ENCODE measurements around the gene DGKI. TPM values are rescaled to one million over a fixed set of nuclear protein-coding genes. Genes with fewer than 3 reads are reported as not detected.

Gene DGKI
- total RNA-seq, 2 donors from 2014 or later = 0.04 to 0.64 TPM

DNA sequence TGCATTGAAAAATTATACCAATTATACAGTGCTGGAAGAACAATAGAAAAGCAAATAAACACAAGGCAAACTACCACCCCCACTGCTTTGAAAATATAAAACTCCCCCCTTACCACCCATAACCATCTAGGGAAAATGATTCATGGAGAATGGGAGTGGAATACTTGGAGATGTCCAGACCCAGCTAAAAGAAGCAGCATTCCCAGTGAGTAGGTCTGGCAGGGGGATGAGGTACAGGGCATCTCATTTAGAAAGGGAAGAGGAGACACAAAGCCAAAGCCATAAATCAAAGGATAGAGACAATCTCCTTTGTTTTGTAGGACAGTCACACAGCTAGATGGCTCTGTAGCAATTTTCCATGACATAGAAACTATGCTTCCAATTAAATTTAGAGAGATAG is 36.0 kb upstream of the DGKI start:
- TF ChIP-seq, protein P1, sequence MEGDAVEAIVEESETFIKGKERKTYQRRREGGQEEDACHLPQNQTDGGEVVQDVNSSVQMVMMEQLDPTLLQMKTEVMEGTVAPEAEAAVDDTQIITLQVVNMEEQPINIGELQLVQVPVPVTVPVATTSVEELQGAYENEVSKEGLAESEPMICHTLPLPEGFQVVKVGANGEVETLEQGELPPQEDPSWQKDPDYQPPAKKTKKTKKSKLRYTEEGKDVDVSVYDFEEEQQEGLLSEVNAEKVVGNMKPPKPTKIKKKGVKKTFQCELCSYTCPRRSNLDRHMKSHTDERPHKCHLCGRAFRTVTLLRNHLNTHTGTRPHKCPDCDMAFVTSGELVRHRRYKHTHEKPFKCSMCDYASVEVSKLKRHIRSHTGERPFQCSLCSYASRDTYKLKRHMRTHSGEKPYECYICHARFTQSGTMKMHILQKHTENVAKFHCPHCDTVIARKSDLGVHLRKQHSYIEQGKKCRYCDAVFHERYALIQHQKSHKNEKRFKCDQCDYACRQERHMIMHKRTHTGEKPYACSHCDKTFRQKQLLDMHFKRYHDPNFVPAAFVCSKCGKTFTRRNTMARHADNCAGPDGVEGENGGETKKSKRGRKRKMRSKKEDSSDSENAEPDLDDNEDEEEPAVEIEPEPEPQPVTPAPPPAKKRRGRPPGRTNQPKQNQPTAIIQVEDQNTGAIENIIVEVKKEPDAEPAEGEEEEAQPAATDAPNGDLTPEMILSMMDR (conservative IDR thresholded peaks at IDR 0.05) = no peak
- no peak overlapping the region for H3K4me3 ChIP-seq (ENCODE audit: low read length)
- H3K9ac ChIP-seq (ENCODE audit: extremely low read depth, low read length, poor library complexity, severe bottlenecking) = no peak overlapping the region
- Mint-ChIP-seq H3K27me3 (ENCODE audit: insufficient read depth) (no peaks in the 10 kb centered on the region), H3K27ac (no peak overlapping the region), H3K4me1 (peaks cover 29% of the 10 kb centered on the region), H3K4me3 (no peak overlapping the region), H3K36me3 (ENCODE audit: low read depth) (peaks cover 74% of the 10 kb centered on the region), H3K9me3 (peaks cover 12% of the 10 kb centered on the region)
- no peak overlapping the region for H3K27ac ChIP-seq (ENCODE audit: low read depth, low read length)
- H3K27me3 ChIP-seq (ENCODE audit: control insufficient read depth, insufficient read depth, low read length, poor library complexity, severe bottlenecking) = no peaks in the 10 kb centered on the region
- DNase-seq = no peak
- peaks cover 86% of the 10 kb centered on the region for H3K36me3 ChIP-seq (ENCODE audit: control insufficient read depth, insufficient read depth, low read length)
- peaks cover 7% of the 10 kb centered on the region for H3K4me1 ChIP-seq (ENCODE audit: control insufficient read depth, insufficient read depth, low read length)
- H3K9me3 ChIP-seq (ENCODE audit: control insufficient read depth, low read length) = peaks cover 22% of the 10 kb centered on the region

DNA sequence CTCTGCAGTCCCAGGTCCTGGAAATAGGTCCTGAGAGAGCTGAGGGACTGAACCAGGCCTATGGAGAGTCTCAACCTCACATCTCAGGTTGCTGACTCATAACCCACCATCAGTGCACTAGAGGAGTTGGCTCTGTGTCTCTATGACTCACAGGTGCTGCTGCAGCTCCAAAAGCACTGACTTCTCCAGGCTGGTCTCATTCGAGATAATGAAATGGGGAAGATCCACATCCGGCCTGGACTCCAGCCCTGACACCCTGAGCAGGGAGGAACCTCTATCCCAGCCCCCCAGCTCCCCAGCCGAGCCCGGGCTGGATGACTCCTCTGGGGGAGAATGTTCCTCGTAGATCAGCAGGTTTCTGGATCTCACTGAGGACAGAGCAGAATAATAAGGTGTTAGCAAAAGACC is 35.5 kb upstream of the DGKI start:
- peaks cover 22% of the 10 kb centered on the region for H3K9me3 ChIP-seq (ENCODE audit: control insufficient read depth, low read length)
- peaks cover 86% of the 10 kb centered on the region for H3K36me3 ChIP-seq (ENCODE audit: control insufficient read depth, insufficient read depth, low read length)
- Mint-ChIP-seq H3K4me1 (peaks cover 34% of the 10 kb centered on the region), H3K27me3 (ENCODE audit: insufficient read depth) (no peaks in the 10 kb centered on the region), H3K36me3 (ENCODE audit: low read depth) (peaks cover 78% of the 10 kb centered on the region), H3K9me3 (peaks cover 12% of the 10 kb centered on the region), H3K27ac (no peak overlapping the region), H3K4me3 (no peak overlapping the region)
- no peak overlapping the region for H3K27ac ChIP-seq (ENCODE audit: low read depth, low read length)
- TF ChIP-seq, protein P1 (conservative IDR thresholded peaks at IDR 0.05) = no peak
- H3K4me1 ChIP-seq (ENCODE audit: control insufficient read depth, insufficient read depth, low read length) = peaks cover 7% of the 10 kb centered on the region
- DNase-seq = no peak
- WGBS, 2 experiments (ENCODE audit: insufficient coverage in 1 of 2, insufficient read length in 1 of 2) = 94% methylated on average over 5 of the region's 5 CpGs; no CpG with 5 or more reads in 1 of the 2 experiments
- no peak overlapping the region for H3K9ac ChIP-seq (ENCODE audit: extremely low read depth, low read length, poor library complexity, severe bottlenecking)
- no peaks in the 10 kb centered on the region for H3K27me3 ChIP-seq (ENCODE audit: control insufficient read depth, insufficient read depth, low read length, poor library complexity, severe bottlenecking)
- no peak overlapping the region for H3K4me3 ChIP-seq (ENCODE audit: low read length)

DNA sequence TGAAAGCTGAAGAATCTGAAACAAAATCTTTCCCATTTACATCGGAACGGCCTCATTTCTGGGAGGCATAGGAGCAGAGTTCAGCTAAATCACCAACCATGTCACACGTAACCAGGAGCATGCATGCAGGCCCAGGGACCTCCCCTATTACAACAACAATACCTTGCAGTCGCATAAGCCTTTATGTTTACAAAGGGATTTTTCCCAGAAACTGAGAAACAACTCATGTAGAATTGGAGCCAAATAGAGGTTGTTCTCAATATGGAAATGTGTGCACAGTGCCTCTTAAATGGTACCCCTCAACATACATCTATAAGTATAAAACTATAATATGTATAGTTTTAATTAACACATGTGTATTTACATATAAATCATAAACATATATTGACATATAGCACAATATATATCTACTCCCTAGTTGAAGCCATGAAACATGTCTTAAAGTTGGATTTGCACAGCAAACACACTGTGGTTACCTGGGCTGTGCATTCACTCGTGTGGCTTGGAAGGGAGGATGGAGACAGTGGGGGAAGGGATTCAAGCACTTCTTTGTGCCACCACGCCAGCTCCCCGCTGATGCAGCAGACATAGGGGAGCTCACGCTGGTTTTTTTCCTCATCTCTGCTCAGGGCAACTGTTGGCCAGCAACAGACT is 35.0 kb upstream of the DGKI start:
- no peak for DNase-seq
- peaks cover 36% of the 10 kb centered on the region for H3K4me1 Mint-ChIP-seq
- Histone ChIP-seq H3K27ac (ENCODE audit: low read depth, low read length) (no peak overlapping the region), H3K9ac (ENCODE audit: extremely low read depth, low read length, poor library complexity, severe bottlenecking) (no peak overlapping the region), H3K27me3 (ENCODE audit: control insufficient read depth, insufficient read depth, low read length, poor library complexity, severe bottlenecking) (no peaks in the 10 kb centered on the region), H3K36me3 (ENCODE audit: control insufficient read depth, insufficient read depth, low read length) (peaks cover 86% of the 10 kb centered on the region), H3K4me1 (ENCODE audit: control insufficient read depth, insufficient read depth, low read length) (peaks cover 7% of the 10 kb centered on the region), H3K4me3 (ENCODE audit: low read length) (no peak overlapping the region), H3K9me3 (ENCODE audit: control insufficient read depth, low read length) (peaks cover 22% of the 10 kb centered on the region)
- no peaks in the 10 kb centered on the region for H3K27me3 Mint-ChIP-seq (ENCODE audit: insufficient read depth)
- H3K4me3 Mint-ChIP-seq = no peak overlapping the region
- peaks cover 12% of the 10 kb centered on the region for H3K9me3 Mint-ChIP-seq
- no peak overlapping the region for H3K27ac Mint-ChIP-seq
- TF ChIP-seq, protein P1 (conservative IDR thresholded peaks at IDR 0.05) = no peak
- 91 to 95% methylated on average over 7 to 8 of the region's 8 CpGs for WGBS, 2 experiments (ENCODE audit: insufficient coverage in 1 of 2, insufficient read length in 1 of 2)
- H3K36me3 Mint-ChIP-seq (ENCODE audit: low read depth) = peaks cover 83% of the 10 kb centered on the region
